ENCODE measurements around the gene WNT10A.

WNT10A gene

GRCh38 chr2:218880102-218880858 is at the start of gene WNT10A:
WNT10A (plus strand) TSS chr2:218880852; CDS start chr2:218880996, 144 bp downstream.
- ChIA-PET POLR2A (interaction anchor here (1.0 to 1.2 kb wide), 2 partner anchors 18 to 20 kb away, joined by 3 read pairs; no protein-coding TSS in a partner anchor), CTCF (interaction anchor here (0.9 to 3.0 kb wide), 3 partner anchors 12 to 18 kb away, joined by 3 to 14 read pairs (median 13); no protein-coding TSS in a partner anchor)
- DNase-seq (ENCODE audit: extremely low spot score): no peak
- no peak for TF ChIP-seq L3MBTL2 (conservative IDR thresholded peaks at IDR 0.05)
- no peak for TF ChIP-seq ZNF384 (IDR thresholded peaks at IDR 0.05)
- TF ChIP-seq CTBP1 (IDR thresholded peaks at IDR 0.05; ENCODE audit: borderline replicate concordance): no peak
- TF ChIP-seq TARDBP (IDR thresholded peaks at IDR 0.05): no peak

GRCh38 chr2:218831378-218831990 is 49.2 kb upstream of the WNT10A start, which contains the start of gene PRKAG3:
PRKAG3 (minus strand) TSS chr2:218831803.
- DNase-seq (ENCODE audit: extremely low spot score): no peak
- TF ChIP-seq HDGF (IDR thresholded peaks at IDR 0.05; ENCODE audit: borderline replicate concordance) (no peak), FOXK2 (IDR thresholded peaks at IDR 0.05) (no peak), ARNT (IDR thresholded peaks at IDR 0.05) (no peak), SP1 (IDR thresholded peaks at IDR 0.05) (no peak), LEF1 (IDR thresholded peaks at IDR 0.05; ENCODE audit: borderline replicate concordance) (no peak), TARDBP (IDR thresholded peaks at IDR 0.05) (no peak), CTBP1 (IDR thresholded peaks at IDR 0.05; ENCODE audit: borderline replicate concordance) (no peak), FOXM1 (IDR thresholded peaks at IDR 0.05; ENCODE audit: borderline replicate concordance) (no peak), PKNOX1 (IDR thresholded peaks at IDR 0.05) (no peak), NFRKB (IDR thresholded peaks at IDR 0.05) (no peak), L3MBTL2 (conservative IDR thresholded peaks at IDR 0.05) (no peak), FOXA1 (IDR thresholded peaks at IDR 0.05) (no peak), BHLHE40 (IDR thresholded peaks at IDR 0.05; ENCODE audit: borderline replicate concordance) (no peak), ZNF384 (IDR thresholded peaks at IDR 0.05) (no peak), SUZ12 (IDR thresholded peaks at IDR 0.05) (no peak)
- CTCF ChIA-PET: no interaction called here
- POLR2A ChIA-PET: interaction anchor here (0.6 kb wide), 1 partner anchor 11 kb away, joined by 3 read pairs; no protein-coding TSS in a partner anchor

DNA sequence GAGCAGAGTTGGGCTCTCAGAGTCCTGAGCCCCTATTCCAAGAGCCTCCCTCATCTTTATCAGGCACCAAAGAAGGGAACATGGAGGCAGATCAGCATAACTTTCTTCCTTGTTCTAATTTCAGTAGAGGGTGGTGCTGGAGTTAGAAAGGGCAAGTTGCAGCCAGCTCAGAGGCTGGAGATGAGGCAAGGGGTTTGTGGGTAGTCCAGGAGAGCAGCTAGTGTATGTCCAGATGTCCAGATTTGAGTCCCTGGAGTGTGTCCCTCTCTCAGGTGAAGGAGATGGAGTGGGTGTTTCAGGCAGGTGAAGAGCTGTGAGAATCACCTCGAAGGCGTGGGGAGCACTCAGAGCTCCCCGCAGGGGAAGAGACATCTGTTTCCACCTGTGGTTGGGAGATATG is 48.6 kb upstream of the WNT10A start:
- no peak for DNase-seq (ENCODE audit: extremely low spot score)
- no peak for TF ChIP-seq LEF1 (IDR thresholded peaks at IDR 0.05; ENCODE audit: borderline replicate concordance)
- TF ChIP-seq FOXM1 (IDR thresholded peaks at IDR 0.05; ENCODE audit: borderline replicate concordance): no peak
- no peak for TF ChIP-seq NFRKB (IDR thresholded peaks at IDR 0.05)
- no peak for TF ChIP-seq ELF4 (IDR thresholded peaks at IDR 0.05)
- no peak for TF ChIP-seq PKNOX1 (IDR thresholded peaks at IDR 0.05)
- no peak for TF ChIP-seq L3MBTL2 (conservative IDR thresholded peaks at IDR 0.05)
- no peak for TF ChIP-seq CTBP1 (IDR thresholded peaks at IDR 0.05; ENCODE audit: borderline replicate concordance)
- TF ChIP-seq SUZ12 (IDR thresholded peaks at IDR 0.05): no peak
- no peak for TF ChIP-seq FOXA1 (IDR thresholded peaks at IDR 0.05)
- TF ChIP-seq ARNT (IDR thresholded peaks at IDR 0.05): no peak
- TF ChIP-seq HDGF (IDR thresholded peaks at IDR 0.05; ENCODE audit: borderline replicate concordance): no peak
- no peak for TF ChIP-seq TARDBP (IDR thresholded peaks at IDR 0.05)
- TF ChIP-seq BHLHE40 (IDR thresholded peaks at IDR 0.05; ENCODE audit: borderline replicate concordance): no peak
- no peak for TF ChIP-seq FOXK2 (IDR thresholded peaks at IDR 0.05)
- TF ChIP-seq ZNF384 (IDR thresholded peaks at IDR 0.05): no peak
- no peak for TF ChIP-seq SP1 (IDR thresholded peaks at IDR 0.05)
- ChIA-PET POLR2A (interaction anchor here (0.6 kb wide), 1 partner anchor 11 kb away, joined by 3 read pairs; no protein-coding TSS in a partner anchor), CTCF (no interaction called here)

DNA sequence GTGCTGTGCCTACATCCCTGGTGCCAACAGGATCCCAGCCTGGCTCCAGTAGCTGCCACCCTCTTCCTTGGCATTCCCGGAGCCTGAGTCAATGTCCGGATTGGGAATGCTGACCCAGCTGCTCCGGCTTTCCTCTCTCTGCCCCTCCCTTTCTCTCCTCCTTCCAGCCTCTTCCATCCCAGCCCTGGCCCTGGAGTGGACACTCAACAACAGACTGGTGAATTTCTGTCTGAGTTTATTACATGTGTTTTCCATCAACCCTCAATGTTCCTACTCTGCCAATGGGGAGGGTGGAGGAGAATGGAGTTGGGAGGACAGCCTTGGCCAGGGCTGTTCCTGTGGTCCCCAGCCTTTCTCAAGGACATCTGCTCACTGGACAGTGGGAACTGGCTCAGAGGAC is 48.1 kb upstream of the WNT10A start:
- POLR2A ChIA-PET: no interaction called here
- TF ChIP-seq ZNF384 (IDR thresholded peaks at IDR 0.05) (no peak), SP1 (IDR thresholded peaks at IDR 0.05) (no peak), LEF1 (IDR thresholded peaks at IDR 0.05; ENCODE audit: borderline replicate concordance) (no peak), CTBP1 (IDR thresholded peaks at IDR 0.05; ENCODE audit: borderline replicate concordance) (no peak), BHLHE40 (IDR thresholded peaks at IDR 0.05; ENCODE audit: borderline replicate concordance) (no peak), FOXA1 (IDR thresholded peaks at IDR 0.05) (no peak), NFRKB (IDR thresholded peaks at IDR 0.05) (no peak), SUZ12 (IDR thresholded peaks at IDR 0.05) (no peak), TARDBP (IDR thresholded peaks at IDR 0.05) (no peak), ARNT (IDR thresholded peaks at IDR 0.05) (no peak), PKNOX1 (IDR thresholded peaks at IDR 0.05) (no peak), L3MBTL2 (conservative IDR thresholded peaks at IDR 0.05) (no peak), FOXK2 (IDR thresholded peaks at IDR 0.05) (no peak), HDGF (IDR thresholded peaks at IDR 0.05; ENCODE audit: borderline replicate concordance) (no peak), ELF4 (IDR thresholded peaks at IDR 0.05) (no peak)
- no peak for DNase-seq (ENCODE audit: extremely low spot score)
- CTCF ChIA-PET: no interaction called here

- ChIA-PET POLR2A (no interaction called here), CTCF (interaction anchor here (0.9 to 1.9 kb wide), 2 partner anchors 14 to 65 kb away, joined by 3 to 6 read pairs; no protein-coding TSS in a partner anchor)
- TF ChIP-seq FOXK2 (IDR thresholded peaks at IDR 0.05) (no peak), HDGF (IDR thresholded peaks at IDR 0.05; ENCODE audit: borderline replicate concordance) (no peak), PKNOX1 (IDR thresholded peaks at IDR 0.05) (no peak), ARNT (IDR thresholded peaks at IDR 0.05) (no peak), L3MBTL2 (conservative IDR thresholded peaks at IDR 0.05) (no peak), NFRKB (IDR thresholded peaks at IDR 0.05) (no peak), FOXA1 (IDR thresholded peaks at IDR 0.05) (no peak), SP1 (IDR thresholded peaks at IDR 0.05) (no peak), BHLHE40 (IDR thresholded peaks at IDR 0.05; ENCODE audit: borderline replicate concordance) (no peak), SUZ12 (IDR thresholded peaks at IDR 0.05) (no peak), FOXM1 (IDR thresholded peaks at IDR 0.05; ENCODE audit: borderline replicate concordance) (no peak), CTBP1 (IDR thresholded peaks at IDR 0.05; ENCODE audit: borderline replicate concordance) (no peak), ZNF384 (IDR thresholded peaks at IDR 0.05) (no peak), TARDBP (IDR thresholded peaks at IDR 0.05) (no peak)
- DNase-seq (ENCODE audit: extremely low spot score): no peak
Observed at GRCh38 chr2:218833023-218833609, 47.5 kb upstream of the WNT10A start.

Measured in HEK293T (cell line).